Heart right ventricle (tissue), 16 donors: ENCODE results near the gene TCTN3. TPM values are rescaled to one million over a fixed set of nuclear protein-coding genes. Genes with fewer than 3 reads are reported as not detected.
A peak's percentile ranks its signal among the peaks of the same experiment; 100 is the strongest.

Source experiments
- ATAC-seq, 8 donors: fragments of 200-7000 bp; cut with Tn5 transposase; one replicate each; pipeline ENCODE4 v1.9.1; 2020; ENCODE audit warnings: mild to moderate bottlenecking in 8 of 8, moderate library complexity in 8 of 8, moderate number of reproducible peaks in 1 of 8
- DNase-seq, 2 donors: peaks; one replicate each; pipeline ENCODE4 v3.0.0-alpha.2; 2020
- H3K27ac ChIP-seq, 10 donors: fragments of 200-600 bp; sonication (generic) in 2 of 10; one replicate each; pipeline versions ENCODE4 v1.5.0 to v1.8.0; 2020 to 2022; ENCODE audit warnings: mild to moderate bottlenecking in 3 of 10
- H3K27me3 ChIP-seq, 7 donors: fragments of 200-600 bp; one replicate each; pipeline ENCODE4 v1.8.0; 2021 to 2022; ENCODE audit warnings: mild to moderate bottlenecking in 2 of 7
- H3K36me3 ChIP-seq, 9 donors: fragments of 200-600 bp; sonication (generic) in 1 of 9; one replicate each; pipeline versions ENCODE4 v1.5.0 to v1.8.0; 2020 to 2022; ENCODE audit warnings: mild to moderate bottlenecking in 2 of 9
- H3K4me1 ChIP-seq, 9 donors: fragments of 200-600 bp; sonication (generic) in 1 of 9; one replicate each; pipeline versions ENCODE4 v1.5.0 to v1.8.0; 2020 to 2022; ENCODE audit warnings: mild to moderate bottlenecking in 4 of 9
- H3K4me3 ChIP-seq, 10 donors: fragments of 200-600 bp; sonication (generic) in 2 of 10; one replicate each; pipeline versions ENCODE4 v1.5.0 to v1.8.0; 2020 to 2022; ENCODE audit warnings: mild to moderate bottlenecking in 7 of 10, moderate library complexity in 2 of 10
- H3K9me3 ChIP-seq, 11 donors: fragments of 200-600 bp in 10 of 11; sonication (generic) in 2 of 11; one replicate each; pipeline versions ENCODE4 v1.5.0 to v1.8.0; 2013 to 2022; ENCODE audit warnings: mild to moderate bottlenecking in 2 of 11, control low read depth in 1 of 11, moderate library complexity in 1 of 11
- WGBS, 2 donors: extraction: QIAGEN DNeasy Blood & Tissue Kit; methylation state at CpG; one replicate each; pipeline ENCODE4 v1.1.7; 2013; ENCODE audit warnings: inconsistent platforms in 1 of 2; 5-methylcytosine and 5-hydroxymethylcytosine counted together
- intact Hi-C, 10 donors: fragments of 100-400 bp; cut with DNase I; formaldehyde crosslinking; loops; one replicate each; pipeline versions ENCODE4 v1.11.1 to v1.14.2; 2022
- long read RNA-seq, 3 donors: library from polyadenylated mRNA; unstranded; transcript quantifications; one replicate each; pipeline ENCODE4 v2.0.0, GENCODE V29; 2020 to 2021
- polyA plus RNA-seq, 2 donors: library from polyadenylated mRNA; stranded (reverse); fragments of 200-250 nt; gene quantifications; one replicate each; pipeline ENCODE4 v1.2.3, GENCODE V29; 2013
- total RNA-seq, 10 donors: library from RNA; stranded (reverse); fragmentation: NEBNext Ultra II Directional in 3 of 10; extraction: Animal tissue kit (Norgen Biotek cat#: 25700) in 3 of 10; gene quantifications; one replicate each; pipeline versions ENCODE4 v1.2.1 to v1.2.4, GENCODE V29; 2021 to 2023
- TF ChIP-seq, protein P1 (sequence below), 9 donors: fragments of 200-600 bp; sonication (generic) in 2 of 9; IDR thresholded peaks; one replicate each; pipeline versions ENCODE4 v1.5.0 to v1.8.0; 2021 to 2022; ENCODE audit warnings: antibody characterized with exemption in 9 of 9, mild to moderate bottlenecking in 5 of 9, moderate library complexity in 1 of 9
- donor health status: Arrhythmogenic right ventricular cardiomyopathy.
- donor health status: ischemic (EF 13 %, LVEDD 7.1; RV severe dilation, severe dysfunction).
- donor health status: healthy with polysubstance abuse.
- donor health status: DM: no; HTN: yes; CAD: no.
- donor health status: DM: no; HTN: no; CAD: no.
- donor health status: ischemic (EF 25% LVEDD 6.9; RV normal size, moderate dysfunction).
- donor health status: ischemic (EF 25% LVEDD 5.7; RV mildly dilated, moderate dysfunction).
- donor health status: healthy.
- donor health status: DM: yes; HTN: yes; CAD: no.
- donor health status: Ischemic cardiomyopathy.
- donor health status: ischemic (EF 35%, LVEDD 5.7; RV mildly dilated, moderate dysfunction).
- donor health status: nonischemic (EF 11% LVEDD 7.7; RV severe dilation, severe dysfunction).
- donor health status: DM: yes; HTN: yes; CAD: no.
- donor health status: PGD.
- donor health status: ischemic (EF 29% LVEDD 5.4; RV normal size, mild dysfunction).
- donor health status: nonischemic (EF 23%, LVEDD 6.1; RV moderate dilation, normal function).

Gene TCTN3, protein sequence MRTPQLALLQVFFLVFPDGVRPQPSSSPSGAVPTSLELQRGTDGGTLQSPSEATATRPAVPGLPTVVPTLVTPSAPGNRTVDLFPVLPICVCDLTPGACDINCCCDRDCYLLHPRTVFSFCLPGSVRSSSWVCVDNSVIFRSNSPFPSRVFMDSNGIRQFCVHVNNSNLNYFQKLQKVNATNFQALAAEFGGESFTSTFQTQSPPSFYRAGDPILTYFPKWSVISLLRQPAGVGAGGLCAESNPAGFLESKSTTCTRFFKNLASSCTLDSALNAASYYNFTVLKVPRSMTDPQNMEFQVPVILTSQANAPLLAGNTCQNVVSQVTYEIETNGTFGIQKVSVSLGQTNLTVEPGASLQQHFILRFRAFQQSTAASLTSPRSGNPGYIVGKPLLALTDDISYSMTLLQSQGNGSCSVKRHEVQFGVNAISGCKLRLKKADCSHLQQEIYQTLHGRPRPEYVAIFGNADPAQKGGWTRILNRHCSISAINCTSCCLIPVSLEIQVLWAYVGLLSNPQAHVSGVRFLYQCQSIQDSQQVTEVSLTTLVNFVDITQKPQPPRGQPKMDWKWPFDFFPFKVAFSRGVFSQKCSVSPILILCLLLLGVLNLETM
- total RNA-seq = 10 to 100 TPM in 8 of 10 donors, 1 to 10 TPM in 2; 9.1 to 17.5 (median 11.4) TPM
- 10 to 100 TPM in 1 of 2 donors, 1 to 10 TPM in 1; 6.4 to 14.9 TPM for polyA plus RNA-seq
- long read RNA-seq, donor 1, transcript TCTN3-207 (14 exons, 2,739 nt) = major isoform, 15 of 16 reads
- long read RNA-seq, donor 1, partial matches to known transcripts = 1 of 16 reads
- long read RNA-seq, donor 1, other reads (novel, unspliced or antisense) = 0 of 16 reads
- long read RNA-seq, donor 2, transcript TCTN3-207 (14 exons, 2,739 nt) = major isoform, 15 of 16 reads
- long read RNA-seq, donor 2, partial matches to known transcripts = 0 of 16 reads
- long read RNA-seq, donor 2, other reads (novel, unspliced or antisense) = 1 of 16 reads
- long read RNA-seq, donor 3, transcript TCTN3-207 (14 exons, 2,739 nt) = major isoform, 22 of 36 reads
- long read RNA-seq, donor 3, partial matches to known transcripts = 8 of 36 reads
- long read RNA-seq, donor 3, other reads (novel, unspliced or antisense) = 6 of 36 reads

DNA sequence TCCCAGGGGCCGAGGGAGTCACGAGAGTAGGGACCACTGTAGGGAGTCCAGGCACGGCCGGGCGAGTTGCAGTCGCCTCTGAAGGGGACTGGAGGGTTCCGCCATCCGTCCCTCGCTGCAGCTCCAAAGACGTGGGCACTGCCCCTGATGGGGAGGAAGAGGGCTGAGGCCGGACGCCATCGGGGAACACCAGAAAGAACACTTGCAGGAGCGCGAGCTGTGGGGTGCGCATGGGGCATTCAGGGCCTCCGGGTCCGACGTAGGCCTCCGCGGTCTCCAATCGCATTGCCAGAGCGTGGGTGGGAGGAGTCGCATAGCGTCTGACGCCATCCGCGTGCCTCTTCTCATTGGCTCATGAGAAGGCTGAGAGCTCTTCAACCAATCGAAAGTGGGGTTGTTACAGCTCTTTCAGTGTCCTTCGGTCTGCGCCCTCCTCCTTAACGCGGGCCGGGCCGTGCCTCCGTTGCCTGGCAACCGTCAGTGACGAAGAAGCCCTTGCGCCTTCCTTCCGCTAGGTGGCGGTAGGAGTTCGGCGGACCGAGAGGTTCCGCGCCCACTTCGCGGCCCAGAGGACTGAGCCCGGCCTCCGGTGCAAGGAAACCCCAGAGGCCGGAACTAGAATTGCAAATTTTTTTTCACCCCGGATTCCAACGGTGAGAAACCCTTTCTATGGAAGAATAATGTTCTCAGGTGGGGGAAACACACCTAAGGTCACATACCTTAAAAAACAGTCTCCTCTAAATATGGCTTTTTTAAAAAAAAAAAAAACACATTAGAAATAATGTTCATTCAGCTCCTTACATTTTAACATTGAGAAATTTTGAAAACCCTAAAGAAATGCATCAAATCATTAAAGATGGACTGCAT lies at the start of gene TCTN3:
Gene TCTN3 (minus strand): TSS at position 260 of the 867 bp plus-strand sequence. CDS start 28 bp downstream, at position 232.
- peak; percentile 93 to 98 for DNase-seq
- ATAC-seq = peak; percentile 100
- intact Hi-C loops = loop anchor here in 9 of 10 donors (1.0 to 10.0 kb wide), 11 partner anchors 48 to 351 kb away; partner anchors contain the start of gene CCNJ (in 1 of the 9)
- Histone ChIP-seq H3K9me3 (no peaks in the 10 kb centered on the region), H3K36me3 (peaks cover 0 to 37% (median 23%) of the 10 kb centered on the region in 9 donors), H3K4me3 (peak within 1 kb of the TSS; percentile 67 to 97 (median 86)), H3K27me3 (no peaks in the 10 kb centered on the region), H3K4me1 (peaks cover 6 to 45% (median 17%) of the 10 kb centered on the region in 9 donors), H3K27ac (peak within 1 kb of the TSS in 9 of 10 donors; percentile 72 to 88 (median 85))
- WGBS, 2 donors = 0% methylated on average over 53 of the region's 53 CpGs
- TF ChIP-seq, protein P1, sequence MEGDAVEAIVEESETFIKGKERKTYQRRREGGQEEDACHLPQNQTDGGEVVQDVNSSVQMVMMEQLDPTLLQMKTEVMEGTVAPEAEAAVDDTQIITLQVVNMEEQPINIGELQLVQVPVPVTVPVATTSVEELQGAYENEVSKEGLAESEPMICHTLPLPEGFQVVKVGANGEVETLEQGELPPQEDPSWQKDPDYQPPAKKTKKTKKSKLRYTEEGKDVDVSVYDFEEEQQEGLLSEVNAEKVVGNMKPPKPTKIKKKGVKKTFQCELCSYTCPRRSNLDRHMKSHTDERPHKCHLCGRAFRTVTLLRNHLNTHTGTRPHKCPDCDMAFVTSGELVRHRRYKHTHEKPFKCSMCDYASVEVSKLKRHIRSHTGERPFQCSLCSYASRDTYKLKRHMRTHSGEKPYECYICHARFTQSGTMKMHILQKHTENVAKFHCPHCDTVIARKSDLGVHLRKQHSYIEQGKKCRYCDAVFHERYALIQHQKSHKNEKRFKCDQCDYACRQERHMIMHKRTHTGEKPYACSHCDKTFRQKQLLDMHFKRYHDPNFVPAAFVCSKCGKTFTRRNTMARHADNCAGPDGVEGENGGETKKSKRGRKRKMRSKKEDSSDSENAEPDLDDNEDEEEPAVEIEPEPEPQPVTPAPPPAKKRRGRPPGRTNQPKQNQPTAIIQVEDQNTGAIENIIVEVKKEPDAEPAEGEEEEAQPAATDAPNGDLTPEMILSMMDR (IDR thresholded peaks at IDR 0.05) = peak; percentile 98 to 100 (median 99)

DNA sequence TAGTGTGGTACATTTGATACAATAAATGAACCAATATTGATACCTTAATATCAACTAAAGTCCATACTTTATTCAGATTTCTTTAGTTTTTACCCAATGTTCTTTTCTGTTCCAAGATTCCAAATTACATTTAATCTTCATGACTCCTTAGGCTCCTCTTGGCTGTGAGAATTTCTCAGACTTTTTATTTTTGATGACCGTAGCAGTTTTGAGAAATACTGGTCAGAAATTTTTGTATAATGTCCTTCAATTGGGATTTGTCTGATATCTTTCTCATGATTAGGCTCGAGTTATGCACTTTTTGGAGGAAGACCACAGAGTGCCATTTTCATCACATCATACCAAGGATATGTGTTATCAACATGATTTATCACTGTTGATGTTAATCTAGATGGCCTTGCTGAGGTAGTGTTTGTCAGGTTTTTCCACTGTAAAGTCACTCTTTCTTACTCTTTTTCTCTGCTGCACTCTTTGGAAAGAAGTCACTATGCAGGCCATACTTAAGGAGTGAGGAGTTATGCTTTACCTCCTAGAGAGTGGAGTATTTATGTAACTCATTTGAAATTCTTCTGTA lies 49.3 kb upstream of the TCTN3 start:
- Histone ChIP-seq H3K4me3 (no peak overlapping the region), H3K36me3 (no peaks in the 10 kb centered on the region), H3K27me3 (no peaks in the 10 kb centered on the region), H3K4me1 (peaks cover 0 to 41% (median 28%) of the 10 kb centered on the region in 9 donors), H3K9me3 (peaks cover 0 to 8% (median 0%) of the 10 kb centered on the region in 11 donors), H3K27ac (peak overlapping the region in 9 of 10 donors; percentile 18 to 85 (median 79))
- DNase-seq (no peak), ATAC-seq (no peak)
- TF ChIP-seq, protein P1 (IDR thresholded peaks at IDR 0.05) = no peak
- 64 to 69% methylated on average over 2 of the region's 2 CpGs for WGBS, 2 donors
- intact Hi-C loops = loop anchor here in 2 of 10 donors (2.0 to 5.0 kb wide), 4 partner anchors 51 to 100 kb away; partner anchors contain the start of gene TCTN3 (in 1 of the 2)

DNA sequence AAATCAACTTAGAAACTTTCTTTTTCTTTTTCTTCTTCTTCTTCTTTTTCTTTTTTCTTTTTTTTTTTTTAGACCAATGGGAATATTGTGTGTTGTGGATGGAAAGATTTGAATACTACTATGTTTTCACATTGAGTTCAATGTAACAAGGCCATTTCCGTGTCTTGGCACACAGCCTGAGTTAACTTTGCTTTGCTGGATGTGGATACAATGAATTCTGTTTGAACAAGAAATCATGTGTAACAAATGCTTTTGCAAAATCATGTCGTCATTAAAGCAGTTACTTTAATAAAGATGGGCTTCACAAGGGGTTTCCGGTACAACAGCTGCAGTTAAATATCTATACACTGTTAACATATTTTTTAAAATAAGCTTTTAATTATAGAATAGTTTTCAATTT lies 48.8 kb upstream of the TCTN3 start:
- Histone ChIP-seq H3K9me3 (peaks cover 0 to 8% (median 0%) of the 10 kb centered on the region in 11 donors), H3K27me3 (no peaks in the 10 kb centered on the region), H3K4me1 (peaks cover 0 to 41% (median 28%) of the 10 kb centered on the region in 9 donors), H3K36me3 (no peaks in the 10 kb centered on the region), H3K27ac (peak overlapping the region; percentile 62 to 85 (median 78)), H3K4me3 (no peak overlapping the region)
- peak in 6 of 8 donors; percentile 40 to 77 (median 67) for ATAC-seq
- 36 to 52% methylated on average over 3 of the region's 3 CpGs for WGBS, 2 donors
- peak in 1 of 2 donors; percentile 67 for DNase-seq
- TF ChIP-seq, protein P1 (IDR thresholded peaks at IDR 0.05) = no peak
- intact Hi-C loops = loop anchor here in 2 of 10 donors (2.0 to 5.0 kb wide), 4 partner anchors 50 to 100 kb away; partner anchors contain the start of gene TCTN3 (in 1 of the 2)
